IPS-NIHi7 (cell line): ENCODE results near the gene ADIPOR2.

ENCODE experiments used
- DNase-seq: peaks from one replicate; pipeline ENCODE4 v3.0.0; 2012; ENCODE audit warnings: mixed read lengths; ENCODE audit errors: extremely low spot score

Gene ADIPOR2

GRCh38 chr12:1773937-1774655, 83.2 kb downstream of the ADIPOR2 start:
- no peak for DNase-seq

GRCh38 chr12:1776170-1776921, 85.5 kb downstream of the ADIPOR2 start:
- DNase-seq, result peak; percentile 47

- DNase-seq, result no peak
Measured at GRCh38 chr12:1777798-1778197, 86.9 kb downstream of the ADIPOR2 start.

- no peak for DNase-seq
Measured at GRCh38 chr12:1778911-1779310, 88.0 kb downstream of the ADIPOR2 start.

GRCh38 chr12:1779783-1780182, 88.9 kb downstream of the ADIPOR2 start:
- no peak for DNase-seq

GRCh38 chr12:1781772-1782171, 90.9 kb downstream of the ADIPOR2 start:
- no peak for DNase-seq

- DNase-seq, result no peak
Measured at GRCh38 chr12:1782215-1782614, 91.3 kb downstream of the ADIPOR2 start.

- DNase-seq, result no peak
Measured at GRCh38 chr12:1787714-1788113, 96.8 kb downstream of the ADIPOR2 start.

- no peak for DNase-seq
Measured at GRCh38 chr12:1790444-1790843, 99.6 kb downstream of the ADIPOR2 start.

GRCh38 chr12:1791104-1791841, 100.4 kb downstream of the ADIPOR2 start:
- DNase-seq, result peak; percentile 58

- no peak for DNase-seq
Measured at GRCh38 chr12:1792406-1792805, 101.5 kb downstream of the ADIPOR2 start.

- DNase-seq, result no peak
Measured at GRCh38 chr12:1793426-1794210, 102.7 kb downstream of the ADIPOR2 start.

GRCh38 chr12:1794440-1795090, 103.7 kb downstream of the ADIPOR2 start:
- no peak for DNase-seq

- DNase-seq, result no peak
Measured at GRCh38 chr12:1795221-1795784, 104.4 kb downstream of the ADIPOR2 start.

- peak; percentile 89 for DNase-seq
Measured at GRCh38 chr12:1795785-1796514, 105.1 kb downstream of the ADIPOR2 start.

GRCh38 chr12:1796515-1797010, 105.7 kb downstream of the ADIPOR2 start:
- DNase-seq, result no peak

GRCh38 chr12:1797011-1797901, 106.4 kb downstream of the ADIPOR2 start:
- no peak for DNase-seq

GRCh38 chr12:1797991-1798640, 107.2 kb downstream of the ADIPOR2 start:
- no peak for DNase-seq
